ENCODE results near the gene FRMD3.

The FRMD3 gene

DNA sequence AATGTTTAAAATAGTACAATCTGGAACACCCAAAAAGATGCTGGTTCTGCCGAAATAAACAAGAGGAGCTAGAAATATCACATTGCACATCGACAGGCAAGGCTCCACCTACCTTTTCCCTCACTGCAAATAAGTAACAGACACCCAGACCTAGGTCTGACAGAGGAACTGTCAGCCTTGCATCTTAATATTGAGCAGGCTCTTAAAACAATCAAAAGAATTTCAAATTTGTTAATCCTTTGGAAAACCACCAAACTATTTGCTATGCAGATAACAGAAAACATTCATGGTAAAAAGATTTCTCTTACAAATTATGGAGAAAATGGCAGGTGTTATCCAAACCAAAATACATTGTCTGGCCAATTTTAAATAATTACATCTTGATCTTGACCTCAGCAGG is 71.3 kb downstream of the FRMD3 start:
- Histone ChIP-seq H3K4me3 (replicated peaks; ENCODE audit: low read depth, low read length) (no peak overlapping the region), H3K36me3 (ENCODE audit: control insufficient read depth, insufficient read depth, low read length) (no peaks in the 10 kb centered on the region), H3K27me3 (replicated peaks; ENCODE audit: control insufficient read depth, insufficient read depth, low read length) (no peaks in the 10 kb centered on the region)
- TF ChIP-seq, protein P1, sequence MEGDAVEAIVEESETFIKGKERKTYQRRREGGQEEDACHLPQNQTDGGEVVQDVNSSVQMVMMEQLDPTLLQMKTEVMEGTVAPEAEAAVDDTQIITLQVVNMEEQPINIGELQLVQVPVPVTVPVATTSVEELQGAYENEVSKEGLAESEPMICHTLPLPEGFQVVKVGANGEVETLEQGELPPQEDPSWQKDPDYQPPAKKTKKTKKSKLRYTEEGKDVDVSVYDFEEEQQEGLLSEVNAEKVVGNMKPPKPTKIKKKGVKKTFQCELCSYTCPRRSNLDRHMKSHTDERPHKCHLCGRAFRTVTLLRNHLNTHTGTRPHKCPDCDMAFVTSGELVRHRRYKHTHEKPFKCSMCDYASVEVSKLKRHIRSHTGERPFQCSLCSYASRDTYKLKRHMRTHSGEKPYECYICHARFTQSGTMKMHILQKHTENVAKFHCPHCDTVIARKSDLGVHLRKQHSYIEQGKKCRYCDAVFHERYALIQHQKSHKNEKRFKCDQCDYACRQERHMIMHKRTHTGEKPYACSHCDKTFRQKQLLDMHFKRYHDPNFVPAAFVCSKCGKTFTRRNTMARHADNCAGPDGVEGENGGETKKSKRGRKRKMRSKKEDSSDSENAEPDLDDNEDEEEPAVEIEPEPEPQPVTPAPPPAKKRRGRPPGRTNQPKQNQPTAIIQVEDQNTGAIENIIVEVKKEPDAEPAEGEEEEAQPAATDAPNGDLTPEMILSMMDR (IDR thresholded peaks at IDR 0.05; ENCODE audit: insufficient read depth, low read length, poor library complexity, severe bottlenecking): no peak
- DNase-seq (ENCODE audit: extremely low read depth, insufficient read length): no peak

DNA sequence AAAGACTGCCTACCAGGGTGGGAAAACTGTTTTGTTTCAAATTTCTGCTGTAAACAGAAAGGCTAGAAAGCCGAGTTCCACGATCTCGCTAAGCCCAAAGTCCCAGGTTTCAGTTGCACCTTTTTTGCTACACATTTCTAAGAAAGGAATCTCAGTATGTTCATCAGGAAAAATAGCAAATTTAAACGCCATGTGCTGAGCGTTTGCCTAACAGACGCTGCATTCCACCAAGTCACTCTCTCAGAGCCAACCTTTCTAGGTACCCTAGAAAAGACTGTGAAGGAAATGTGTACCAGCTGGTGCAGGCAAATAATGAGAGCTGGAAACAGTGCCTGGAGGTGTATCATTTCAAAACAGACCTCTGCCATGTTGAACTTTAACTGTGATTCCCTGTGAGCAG is 71.8 kb downstream of the FRMD3 start:
- Histone ChIP-seq H3K36me3 (ENCODE audit: control insufficient read depth, insufficient read depth, low read length) (no peaks in the 10 kb centered on the region), H3K4me3 (replicated peaks; ENCODE audit: low read depth, low read length) (no peak overlapping the region), H3K27me3 (replicated peaks; ENCODE audit: control insufficient read depth, insufficient read depth, low read length) (no peaks in the 10 kb centered on the region)
- no peak for DNase-seq (ENCODE audit: extremely low read depth, insufficient read length)
- TF ChIP-seq, protein P1 (IDR thresholded peaks at IDR 0.05; ENCODE audit: insufficient read depth, low read length, poor library complexity, severe bottlenecking): no peak

DNA sequence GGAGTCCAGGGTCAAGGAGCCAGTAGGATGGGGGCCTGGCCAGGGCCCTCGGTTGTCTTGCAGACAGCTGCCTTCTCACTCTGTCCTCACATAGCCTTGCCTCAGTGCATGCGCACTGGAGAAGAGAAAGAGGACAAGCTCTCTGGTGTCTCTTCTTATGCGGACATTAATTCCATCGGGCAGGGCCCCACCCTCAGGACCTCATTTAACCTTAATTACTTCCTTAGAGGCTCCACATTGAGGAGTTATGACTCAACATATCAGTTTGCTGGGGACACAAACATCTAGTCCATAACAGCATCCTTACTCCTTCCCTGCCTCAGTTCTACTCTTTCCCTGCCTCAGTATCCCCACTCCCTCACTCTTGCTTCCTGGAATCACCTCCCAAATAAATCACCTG is 78.4 kb downstream of the FRMD3 start:
- Histone ChIP-seq H3K4me3 (replicated peaks; ENCODE audit: low read depth, low read length) (no peak overlapping the region), H3K27me3 (replicated peaks; ENCODE audit: control insufficient read depth, insufficient read depth, low read length) (no peaks in the 10 kb centered on the region), H3K36me3 (ENCODE audit: control insufficient read depth, insufficient read depth, low read length) (no peaks in the 10 kb centered on the region)
- no peak for DNase-seq (ENCODE audit: extremely low read depth, insufficient read length)
- TF ChIP-seq, protein P1 (IDR thresholded peaks at IDR 0.05; ENCODE audit: insufficient read depth, low read length, poor library complexity, severe bottlenecking): no peak

DNA sequence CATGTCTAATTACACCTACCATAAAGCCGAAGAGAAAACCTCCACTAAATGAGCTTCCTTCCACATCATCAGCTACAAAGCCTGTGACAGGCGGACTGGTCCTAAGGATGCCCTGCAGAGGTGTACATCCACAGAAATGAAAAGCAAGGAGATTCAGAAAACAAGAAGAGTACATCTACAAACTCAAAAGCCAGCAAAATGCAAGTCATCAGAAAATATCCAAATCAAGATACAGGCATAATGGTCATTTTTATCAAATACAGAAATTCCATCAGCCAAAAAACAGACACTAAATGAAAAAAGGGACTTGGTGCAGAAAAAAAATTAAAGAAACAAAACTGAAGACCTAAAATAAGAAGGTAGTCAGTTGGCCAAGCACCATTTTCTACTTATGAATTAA is 79.7 kb downstream of the FRMD3 start:
- Histone ChIP-seq H3K36me3 (ENCODE audit: control insufficient read depth, insufficient read depth, low read length) (no peaks in the 10 kb centered on the region), H3K27me3 (replicated peaks; ENCODE audit: control insufficient read depth, insufficient read depth, low read length) (no peaks in the 10 kb centered on the region), H3K4me3 (replicated peaks; ENCODE audit: low read depth, low read length) (no peak overlapping the region)
- TF ChIP-seq, protein P1 (IDR thresholded peaks at IDR 0.05; ENCODE audit: insufficient read depth, low read length, poor library complexity, severe bottlenecking): no peak
- DNase-seq (ENCODE audit: extremely low read depth, insufficient read length): no peak

DNA sequence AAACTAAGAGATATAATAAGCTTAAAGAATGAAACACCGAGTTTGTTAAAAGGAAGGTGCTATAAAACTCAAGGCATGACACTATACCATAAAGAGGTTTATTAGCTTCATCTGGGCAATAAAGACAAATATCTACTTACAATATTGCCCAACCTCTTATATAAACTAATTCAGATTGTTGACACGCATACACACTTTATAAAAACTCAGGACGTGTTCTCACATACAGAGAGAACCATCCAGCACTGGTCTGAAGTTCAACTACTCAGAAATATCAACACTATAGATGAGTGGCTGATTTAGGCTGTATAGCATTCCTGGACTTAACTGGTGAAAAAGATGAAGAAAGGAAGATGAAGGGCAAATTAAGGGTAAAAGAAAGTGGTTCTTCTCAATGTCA is 81.2 kb downstream of the FRMD3 start:
- Histone ChIP-seq H3K4me3 (replicated peaks; ENCODE audit: low read depth, low read length) (no peak overlapping the region), H3K27me3 (replicated peaks; ENCODE audit: control insufficient read depth, insufficient read depth, low read length) (no peaks in the 10 kb centered on the region), H3K36me3 (ENCODE audit: control insufficient read depth, insufficient read depth, low read length) (no peaks in the 10 kb centered on the region)
- DNase-seq (ENCODE audit: extremely low read depth, insufficient read length): no peak
- TF ChIP-seq, protein P1 (IDR thresholded peaks at IDR 0.05; ENCODE audit: insufficient read depth, low read length, poor library complexity, severe bottlenecking): no peak

DNA sequence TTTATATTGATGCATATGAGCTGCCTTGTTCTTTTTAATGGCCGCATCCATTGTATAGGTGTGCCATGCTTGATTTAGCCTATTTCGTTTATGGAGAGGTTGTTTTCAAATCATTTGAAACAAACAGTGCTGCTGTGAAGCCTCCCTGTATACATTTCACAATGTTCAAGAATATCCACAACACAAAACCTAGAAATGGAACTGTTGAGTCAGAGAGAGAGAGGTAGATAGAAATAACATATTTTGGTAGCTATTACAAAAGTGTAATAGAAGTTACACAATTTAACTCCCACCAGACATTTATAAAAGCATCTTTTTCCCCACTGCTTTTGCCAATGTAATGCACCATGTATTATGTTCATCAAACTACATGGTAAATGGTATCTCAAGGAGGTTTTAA is 82.0 kb downstream of the FRMD3 start:
- TF ChIP-seq, protein P1 (IDR thresholded peaks at IDR 0.05; ENCODE audit: insufficient read depth, low read length, poor library complexity, severe bottlenecking): no peak
- no peaks in the 10 kb centered on the region for H3K36me3 ChIP-seq (ENCODE audit: control insufficient read depth, insufficient read depth, low read length)
- DNase-seq (ENCODE audit: extremely low read depth, insufficient read length): no peak
- H3K4me3 ChIP-seq (replicated peaks; ENCODE audit: low read depth, low read length): no peak overlapping the region
- no peaks in the 10 kb centered on the region for H3K27me3 ChIP-seq (replicated peaks; ENCODE audit: control insufficient read depth, insufficient read depth, low read length)

All from GM06990 (cell line).